HG03378 (cell line): ENCODE data around the gene TVP23A.
"Not testable (repeated sequence)": the region's sequence is repeated elsewhere in the genome, so short reads cannot be mapped to it uniquely, and the experiment has no call there.

ENCODE experiments used
- ATAC-seq: cut with Tn5 transposase; IDR thresholded peaks from one replicate; pipeline ENCODE4 v1.9.1; 2021; ENCODE audit warnings: mild to moderate bottlenecking, moderate library complexity; ENCODE audit not compliant: unreplicated experiment

Gene TVP23A

DNA sequence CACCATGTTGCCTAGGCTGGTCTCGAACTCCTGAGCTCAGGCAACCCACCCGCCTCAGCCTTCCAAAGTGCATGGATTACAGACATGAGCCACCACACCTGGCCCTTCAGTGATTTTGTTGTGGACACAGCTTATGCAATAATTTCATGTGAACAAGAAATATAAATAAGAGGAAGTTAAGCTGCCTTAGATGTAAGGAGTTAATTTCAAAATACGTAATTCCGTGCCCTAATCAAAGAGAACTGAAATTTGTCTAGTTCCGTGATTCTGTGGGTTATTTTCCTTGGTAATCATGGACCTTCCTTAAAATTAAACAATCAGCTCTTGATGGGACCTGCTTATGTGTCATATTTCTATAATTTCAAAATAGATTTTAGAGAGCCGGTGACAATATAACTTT lies 11.9 kb downstream of the TVP23A start:
- ATAC-seq, result no peak

GRCh38 chr16:10805334-10805733 lies 13.3 kb downstream of the TVP23A start:
- no peak for ATAC-seq

GRCh38 chr16:10799736-10800135 lies 18.9 kb downstream of the TVP23A start:
- ATAC-seq, result no peak

DNA sequence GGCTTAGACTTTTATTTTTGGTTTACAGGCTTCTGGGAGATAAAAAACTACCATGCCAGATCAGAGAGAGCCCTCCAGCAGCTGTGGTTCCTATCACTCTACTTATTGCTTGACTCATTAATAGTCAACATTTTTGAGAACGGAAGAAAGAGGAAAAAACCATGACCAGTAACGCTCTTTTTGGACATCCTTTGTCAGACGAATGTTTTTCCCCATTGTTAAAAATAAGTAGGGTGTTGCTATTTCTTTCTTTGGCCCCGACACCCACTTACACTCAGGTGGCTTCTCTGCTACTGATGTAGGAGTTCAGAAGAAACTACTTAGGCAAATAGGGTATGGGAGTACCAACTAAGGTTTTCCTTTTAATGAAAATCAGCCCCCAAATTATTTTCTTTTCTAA lies 27.5 kb downstream of the TVP23A start:
- no peak for ATAC-seq

DNA sequence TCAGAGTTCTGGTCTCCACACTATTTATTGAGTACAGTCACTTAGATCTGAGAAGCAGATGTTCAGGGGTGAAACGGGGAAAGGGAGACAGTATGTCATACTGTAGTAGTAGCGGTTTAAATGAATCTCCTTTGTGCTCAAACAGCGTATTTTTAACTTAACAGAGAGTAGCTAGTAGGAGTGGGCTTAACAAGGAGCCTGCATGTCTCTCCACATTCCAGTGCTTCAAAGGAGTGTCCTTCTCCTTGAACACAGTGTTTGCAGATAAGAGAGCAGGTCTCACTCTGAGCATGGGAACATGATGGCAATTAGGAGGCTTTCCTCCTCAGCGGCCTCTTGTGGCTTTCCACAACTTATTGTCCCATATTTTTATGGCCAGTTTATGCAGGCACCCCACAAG lies 30.0 kb downstream of the TVP23A start:
- ATAC-seq, result not testable (repeated sequence)

GRCh38 chr16:10787304-10787703 lies 31.3 kb downstream of the TVP23A start:
- no peak for ATAC-seq

GRCh38 chr16:10782628-10783027 lies 36.0 kb downstream of the TVP23A start:
- no peak for ATAC-seq

DNA sequence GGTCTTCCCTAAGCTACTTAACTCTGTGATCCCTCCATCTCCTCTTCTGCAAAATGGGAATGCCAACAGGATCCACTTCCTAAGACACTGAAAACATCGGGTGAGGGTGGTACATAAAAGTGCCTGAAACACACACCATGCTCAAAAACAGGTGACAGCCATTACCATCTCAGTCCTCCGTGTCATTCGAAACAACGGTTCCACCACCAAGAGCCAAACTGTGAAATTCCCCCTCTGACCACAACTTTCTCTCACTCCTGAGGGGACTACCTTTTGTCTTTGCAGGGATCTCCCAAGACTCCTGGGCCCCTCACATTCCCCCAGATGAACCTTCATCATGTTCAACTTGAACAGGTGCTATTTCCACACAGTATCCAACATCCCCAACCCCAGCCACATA lies 38.0 kb downstream of the TVP23A start:
- ATAC-seq, result no peak

- ATAC-seq, result not testable (repeated sequence)
Measured at GRCh38 chr16:10779908-10780307, 38.7 kb downstream of the TVP23A start.

DNA sequence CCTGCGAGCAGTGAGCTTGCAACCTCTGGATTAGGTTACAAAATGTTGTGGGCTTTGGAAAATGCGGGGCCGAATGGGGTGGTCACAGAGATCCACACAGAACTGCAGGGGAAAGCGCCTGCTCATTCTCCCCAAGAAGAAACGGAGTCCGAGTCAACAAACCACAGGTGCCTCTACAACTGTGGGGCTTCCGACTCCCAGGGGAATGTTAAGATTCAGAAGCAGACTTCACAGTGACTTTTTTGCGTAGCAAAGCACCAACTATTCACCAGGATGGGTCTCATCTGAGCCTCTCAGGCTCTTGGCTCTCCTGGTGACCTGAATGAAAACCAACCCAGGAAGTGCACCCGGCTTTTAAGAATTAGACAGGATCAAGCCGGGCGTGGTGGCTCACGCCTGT lies 41.2 kb downstream of the TVP23A start:
- ATAC-seq, result no peak

DNA sequence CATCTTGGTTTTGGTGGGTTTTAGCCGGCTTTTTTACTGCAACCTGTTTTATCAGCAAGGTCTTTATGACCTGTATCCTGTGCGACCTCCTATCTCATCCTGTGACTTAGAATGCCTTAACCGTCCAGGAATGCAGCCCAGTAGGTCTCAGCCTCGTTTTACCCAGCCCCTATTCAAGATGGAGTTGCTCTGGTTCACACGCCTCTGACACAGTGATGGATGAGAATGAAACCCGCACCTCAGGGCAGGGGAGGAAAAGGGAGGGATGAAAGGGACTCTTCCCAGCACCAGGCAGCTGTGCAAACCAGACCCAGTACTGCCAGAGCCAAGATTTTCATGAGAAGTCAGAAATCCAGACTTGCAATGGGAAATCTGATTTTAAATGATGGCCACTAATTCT lies 41.7 kb downstream of the TVP23A start:
- ATAC-seq, result not testable (repeated sequence)

- peak; percentile 67 for ATAC-seq
Measured at GRCh38 chr16:10776280-10776679, 42.3 kb downstream of the TVP23A start.

GRCh38 chr16:10770907-10771306 lies 47.7 kb downstream of the TVP23A start:
- ATAC-seq, result no peak

GRCh38 chr16:10769381-10769780 lies 49.2 kb downstream of the TVP23A start:
- no peak for ATAC-seq

- no peak for ATAC-seq
Measured at GRCh38 chr16:10767127-10767526, 51.5 kb downstream of the TVP23A start.

DNA sequence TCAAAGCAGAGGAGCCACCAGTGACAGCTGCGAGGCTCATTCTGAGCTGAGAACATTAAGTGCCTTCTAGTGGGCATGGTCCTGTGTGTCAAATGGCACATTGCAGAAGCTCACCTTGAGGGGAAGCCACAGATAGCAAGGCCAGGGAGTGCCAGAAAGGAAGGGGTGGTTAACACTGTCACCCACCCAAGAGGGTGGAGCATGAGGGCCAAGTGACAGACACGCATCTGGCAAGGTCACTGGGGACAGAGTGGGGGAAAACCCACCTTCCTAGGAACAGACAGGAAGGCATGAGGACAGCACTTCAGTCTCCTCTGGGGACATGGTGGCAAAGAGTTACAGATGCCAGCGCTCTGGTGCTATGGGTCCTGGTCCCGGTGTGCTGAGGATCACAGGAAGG lies 52.8 kb downstream of the TVP23A start:
- ATAC-seq, result peak; percentile 80

DNA sequence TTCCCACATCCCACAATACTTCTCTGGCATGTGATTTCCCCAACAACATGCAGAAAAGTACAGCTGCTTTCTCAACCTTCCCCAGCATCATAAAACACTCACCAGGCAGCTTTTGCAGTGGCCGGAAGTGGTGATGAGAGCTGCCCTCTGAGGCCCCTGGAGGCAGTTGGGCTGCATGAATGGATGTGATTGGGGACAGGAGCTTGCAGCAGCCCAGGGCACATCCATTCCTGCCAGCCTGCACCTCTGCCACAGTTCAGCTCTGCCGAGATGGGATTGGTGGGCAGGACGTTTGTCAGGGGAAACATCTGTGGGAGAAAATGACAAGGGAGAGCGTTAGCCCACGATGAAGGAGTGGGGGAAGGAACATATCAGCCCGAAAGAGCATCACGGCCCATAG lies 55.1 kb downstream of the TVP23A start:
- ATAC-seq, result no peak

DNA sequence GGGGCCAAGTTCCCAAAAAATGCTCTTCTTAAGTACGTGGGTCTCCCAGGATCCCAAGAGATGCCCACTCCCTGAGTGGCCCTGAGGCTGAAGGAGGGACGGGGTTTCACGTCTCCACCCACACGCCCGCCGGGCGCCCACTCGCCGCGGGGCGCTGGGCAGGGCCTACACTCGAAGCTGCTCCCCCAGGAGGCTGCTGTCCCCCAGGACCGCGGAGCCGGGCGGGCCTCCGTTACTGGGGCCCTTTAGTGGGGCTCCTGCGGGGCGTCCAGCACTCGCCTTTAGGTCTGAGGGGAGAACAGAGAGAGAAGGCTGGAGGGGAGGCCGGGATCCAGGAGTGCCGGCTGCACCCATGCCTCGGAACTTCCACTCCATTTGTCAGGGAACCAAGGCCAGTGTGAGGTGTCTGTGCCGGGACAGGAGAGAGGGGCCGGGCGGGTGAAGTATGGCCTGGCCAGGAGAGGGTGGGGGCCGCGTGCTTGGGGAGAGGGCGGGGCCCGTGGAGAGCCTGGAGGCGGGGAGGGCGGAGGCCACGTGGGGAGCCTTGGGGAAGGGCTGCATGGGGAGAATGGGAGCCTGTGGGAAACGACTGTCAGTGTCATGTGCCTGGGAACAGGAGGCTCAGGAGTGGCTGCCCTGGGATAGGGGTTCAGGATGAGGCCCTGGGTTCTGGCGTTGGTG lies 56.1 kb downstream of the TVP23A start:
- no peak for ATAC-seq

DNA sequence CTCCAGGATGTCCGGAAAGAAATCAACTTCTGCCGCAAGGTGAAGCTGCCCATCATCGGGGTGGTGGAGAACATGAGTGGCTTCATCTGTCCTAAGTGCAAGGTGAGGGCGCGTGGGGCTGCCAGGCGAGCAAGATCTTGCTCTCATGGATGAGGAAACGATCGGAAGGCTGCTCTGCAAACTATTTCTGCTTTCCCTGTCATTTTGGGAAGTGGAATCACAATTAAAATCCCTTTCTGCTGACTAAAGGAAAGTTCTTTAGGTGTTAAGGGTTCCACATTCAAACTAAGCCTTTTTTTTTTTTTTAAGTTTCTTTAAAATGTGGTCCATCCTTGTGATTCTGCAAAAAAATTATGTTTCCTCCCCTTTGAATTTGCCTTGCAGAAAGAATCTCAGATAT lies 57.2 kb downstream of the TVP23A start:
- ATAC-seq, result no peak

DNA sequence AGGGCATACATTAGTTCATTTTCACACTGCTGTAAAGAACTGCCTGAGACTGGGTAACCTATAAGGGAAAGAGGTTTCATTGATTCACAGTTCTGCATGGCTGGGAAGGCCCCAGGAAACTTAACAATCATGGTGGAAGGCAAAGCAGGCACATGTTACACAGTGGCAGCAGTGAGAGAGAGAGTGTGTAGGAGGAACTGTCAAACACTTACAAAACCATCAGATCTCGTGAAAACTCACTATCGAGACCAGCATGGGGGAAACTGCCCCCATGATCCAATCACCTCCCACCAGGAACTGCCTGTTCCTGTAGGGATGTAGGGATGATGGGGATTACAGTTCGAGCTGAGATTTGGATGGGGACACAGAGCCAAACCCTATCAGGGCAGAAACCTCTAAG lies 57.7 kb downstream of the TVP23A start:
- ATAC-seq, result no peak

GRCh38 chr16:10756574-10756973 lies 62.0 kb downstream of the TVP23A start:
- no peak for ATAC-seq

- ATAC-seq, result no peak
Measured at GRCh38 chr16:10754941-10755340, 63.7 kb downstream of the TVP23A start.

GRCh38 chr16:10753670-10754069 lies 64.9 kb downstream of the TVP23A start:
- ATAC-seq, result no peak
